Lower leg skin (tissue), 4 donors: ENCODE measurements around the gene MACROD1. TPM values are rescaled to one million over a fixed set of nuclear protein-coding genes. Genes with fewer than 3 reads are reported as not detected.

Experiments
- DNase-seq, 2 donors: peaks; one replicate each; pipeline ENCODE4 v3.0.0-alpha.2; 2019; ENCODE audit warnings: low spot score in 2 of 2
- H3K4me3 ChIP-seq: fragments of 200-600 bp; sonication (generic); 2 replicates; pipeline ENCODE4 v1.5.1; 2017; ENCODE audit warnings: mild to moderate bottlenecking, low read depth; ENCODE audit not compliant: poor library complexity, severe bottlenecking
- CTCF ChIP-seq, 3 donors: fragments of 450-650 bp; IDR thresholded peaks; one replicate each; pipeline ENCODE4 v1.5.1; 2016; ENCODE audit warnings: antibody characterized with exemption in 3 of 3, mild to moderate bottlenecking in 3 of 3, moderate library complexity in 2 of 3
- POLR2A ChIP-seq, 2 donors: fragments of 450-650 bp; IDR thresholded peaks; one replicate each; pipeline ENCODE4 v1.6.1; 2016 to 2017; ENCODE audit warnings: antibody characterized with exemption in 2 of 2, mild to moderate bottlenecking in 1 of 2, moderate library complexity in 1 of 2
- WGBS, 2 donors: methylation state at CpG; one replicate each; pipeline ENCODE4 v1.1.5; 2018; 5-methylcytosine and 5-hydroxymethylcytosine counted together
- intact Hi-C: fragments of 100-400 bp; cut with DNase I; formaldehyde crosslinking; loops from one replicate; pipeline ENCODE4 v1.15.0; 2023; ENCODE audit warnings: low total_unique reads
- total RNA-seq, 4 donors: library from RNA; depleted of rRNA; stranded (reverse); fragments of >200 nt; gene quantifications; one replicate each; pipeline ENCODE4 v1.1.0, GENCODE V29; 2016

MACROD1 gene
- total RNA-seq, 4 donors from 2014 or later: 44.8 to 74.8 (median 55.6) TPM

GRCh38 chr11:64041846-64042245 is 124.1 kb downstream of the MACROD1 start:
- intact Hi-C loops: no loop called here
- no peak for DNase-seq
- WGBS, 2 donors: 85 to 95% methylated on average over 7 to 8 of the region's 9 CpGs
- no peak overlapping the region for H3K4me3 ChIP-seq
- TF ChIP-seq CTCF (IDR thresholded peaks at IDR 0.05): no peak
- TF ChIP-seq POLR2A (IDR thresholded peaks at IDR 0.05): no peak

GRCh38 chr11:64040684-64041322 is 125.1 kb downstream of the MACROD1 start:
- WGBS, 2 donors: 67 to 72% methylated on average over 20 of the region's 20 CpGs
- intact Hi-C loops: no loop called here
- peak in 1 of 2 donors; percentile 86 for DNase-seq
- no peak for TF ChIP-seq POLR2A (IDR thresholded peaks at IDR 0.05)
- no peak for TF ChIP-seq CTCF (IDR thresholded peaks at IDR 0.05)
- no peak overlapping the region for H3K4me3 ChIP-seq

DNA sequence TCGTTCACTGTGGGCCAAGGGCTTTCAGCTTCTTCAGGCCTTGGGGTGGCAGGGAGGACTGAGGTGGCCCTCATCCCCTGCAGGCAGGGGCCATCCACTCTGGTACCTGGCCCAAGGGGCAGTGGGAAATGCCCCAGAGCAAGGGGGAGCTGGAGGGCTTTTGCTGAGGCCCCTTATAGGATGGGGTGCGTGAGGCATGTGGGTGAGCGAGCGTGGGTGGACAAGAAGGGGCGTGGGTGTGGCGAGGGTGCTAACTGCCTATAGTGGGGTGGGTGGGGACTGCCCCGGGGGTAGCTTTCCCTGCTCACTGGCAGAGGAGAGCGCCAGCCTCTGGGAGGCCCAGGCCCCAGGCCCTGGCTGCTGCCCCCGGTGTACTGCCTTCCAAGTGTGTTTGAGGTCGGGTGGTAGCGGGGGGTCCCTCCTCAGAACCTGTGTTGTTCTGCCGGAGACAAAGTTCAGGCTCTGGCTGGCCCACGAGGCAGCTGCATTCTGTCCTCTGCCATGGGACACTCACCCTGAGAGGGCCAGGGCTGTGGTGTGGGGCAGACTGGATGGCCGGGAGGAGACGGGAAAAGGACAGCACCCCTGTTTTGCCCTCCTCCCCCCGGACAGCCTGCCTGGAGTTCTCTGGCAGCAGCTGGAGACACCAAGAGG is 126.8 kb downstream of the MACROD1 start:
- no peak overlapping the region for H3K4me3 ChIP-seq
- TF ChIP-seq POLR2A (IDR thresholded peaks at IDR 0.05) (no peak), CTCF (IDR thresholded peaks at IDR 0.05) (no peak)
- WGBS, 2 donors: 81 to 84% methylated on average over 10 to 16 of the region's 16 CpGs
- intact Hi-C loops: no loop called here
- DNase-seq: no peak

DNA sequence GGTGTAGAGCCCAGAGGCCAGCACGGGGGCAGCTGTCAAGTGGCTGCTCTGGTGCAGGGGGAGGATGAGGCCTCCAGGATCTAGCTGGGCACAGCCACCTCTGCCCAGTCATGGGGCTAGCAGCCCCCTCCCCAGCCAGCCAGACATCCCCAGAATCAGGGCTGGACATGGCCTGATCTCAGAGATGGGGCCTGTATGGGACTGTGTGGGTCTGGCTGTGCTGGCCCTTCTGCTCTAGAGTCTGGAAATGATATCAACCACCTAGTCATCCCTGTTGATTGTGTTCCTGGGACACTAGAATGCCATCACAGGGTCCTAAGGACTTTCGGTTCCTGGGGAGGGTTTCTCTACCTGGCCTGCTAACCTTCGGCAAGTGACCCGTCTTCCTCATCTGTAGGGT is 127.4 kb downstream of the MACROD1 start:
- TF ChIP-seq CTCF (IDR thresholded peaks at IDR 0.05): no peak
- TF ChIP-seq POLR2A (IDR thresholded peaks at IDR 0.05): no peak
- WGBS, 2 donors: 92 to 98% methylated on average over 4 of the region's 4 CpGs
- intact Hi-C loops: no loop called here
- peak in 1 of 2 donors; percentile 81 for DNase-seq
- no peak overlapping the region for H3K4me3 ChIP-seq

DNA sequence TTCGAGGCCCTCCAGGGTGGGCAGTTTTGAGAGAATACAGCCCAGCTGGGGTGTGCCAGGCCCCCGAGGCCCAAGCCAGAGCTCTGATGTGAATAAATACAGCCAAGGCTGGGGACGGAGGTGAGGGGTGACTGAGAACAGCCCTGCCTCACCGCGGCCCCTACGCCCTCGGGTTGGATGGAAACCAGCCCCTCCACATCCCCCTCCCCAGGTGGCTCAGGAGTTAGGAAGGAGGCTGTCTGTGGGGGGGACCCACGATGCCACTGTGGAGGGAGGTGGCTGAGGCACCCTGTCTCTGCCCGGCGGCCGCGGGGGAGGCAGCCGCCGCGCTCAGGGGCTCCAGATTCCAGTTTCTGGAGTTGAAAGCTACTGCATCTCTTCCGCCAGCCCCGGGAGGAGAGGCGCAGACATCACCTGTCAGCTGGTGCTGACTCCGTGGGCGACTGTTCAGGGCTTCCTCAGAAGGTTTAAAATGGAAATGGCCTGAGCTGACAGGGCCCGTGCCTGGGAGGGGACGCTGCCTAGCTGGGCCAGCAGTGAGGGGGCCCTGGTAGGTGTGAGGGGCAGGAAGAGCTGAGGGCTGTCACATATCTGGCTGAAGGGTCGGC is 128.8 kb downstream of the MACROD1 start:
- peak in 1 of 2 donors; percentile 79 for DNase-seq
- WGBS, 2 donors: 32 to 40% methylated on average over 5 to 18 of the region's 23 CpGs
- H3K4me3 ChIP-seq: no peak overlapping the region
- TF ChIP-seq POLR2A (IDR thresholded peaks at IDR 0.05): no peak
- no peak for TF ChIP-seq CTCF (IDR thresholded peaks at IDR 0.05)
- intact Hi-C loops: no loop called here
